SK-N-DZ (cell line): Measurements from ENCODE around the gene PLD2. TPM values are rescaled to one million over a fixed set of nuclear protein-coding genes. Genes with fewer than 3 reads are reported as not detected.

ENCODE experiments used
- DNase-seq: peaks from one replicate; pipeline ENCODE4 v3.0.0-alpha.2; 2015; ENCODE audit warnings: low spot score
- polyA plus RNA-seq, 2 experiments: library from polyadenylated mRNA; depleted of rRNA; stranded (reverse); fragments of >200 nt; gene quantifications; 2 replicates each; pipeline ENCODE4 v1.2.3, GENCODE V29; 2014

PLD2 gene, protein sequence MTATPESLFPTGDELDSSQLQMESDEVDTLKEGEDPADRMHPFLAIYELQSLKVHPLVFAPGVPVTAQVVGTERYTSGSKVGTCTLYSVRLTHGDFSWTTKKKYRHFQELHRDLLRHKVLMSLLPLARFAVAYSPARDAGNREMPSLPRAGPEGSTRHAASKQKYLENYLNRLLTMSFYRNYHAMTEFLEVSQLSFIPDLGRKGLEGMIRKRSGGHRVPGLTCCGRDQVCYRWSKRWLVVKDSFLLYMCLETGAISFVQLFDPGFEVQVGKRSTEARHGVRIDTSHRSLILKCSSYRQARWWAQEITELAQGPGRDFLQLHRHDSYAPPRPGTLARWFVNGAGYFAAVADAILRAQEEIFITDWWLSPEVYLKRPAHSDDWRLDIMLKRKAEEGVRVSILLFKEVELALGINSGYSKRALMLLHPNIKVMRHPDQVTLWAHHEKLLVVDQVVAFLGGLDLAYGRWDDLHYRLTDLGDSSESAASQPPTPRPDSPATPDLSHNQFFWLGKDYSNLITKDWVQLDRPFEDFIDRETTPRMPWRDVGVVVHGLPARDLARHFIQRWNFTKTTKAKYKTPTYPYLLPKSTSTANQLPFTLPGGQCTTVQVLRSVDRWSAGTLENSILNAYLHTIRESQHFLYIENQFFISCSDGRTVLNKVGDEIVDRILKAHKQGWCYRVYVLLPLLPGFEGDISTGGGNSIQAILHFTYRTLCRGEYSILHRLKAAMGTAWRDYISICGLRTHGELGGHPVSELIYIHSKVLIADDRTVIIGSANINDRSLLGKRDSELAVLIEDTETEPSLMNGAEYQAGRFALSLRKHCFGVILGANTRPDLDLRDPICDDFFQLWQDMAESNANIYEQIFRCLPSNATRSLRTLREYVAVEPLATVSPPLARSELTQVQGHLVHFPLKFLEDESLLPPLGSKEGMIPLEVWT
- 19.2 and 19.6 TPM in 2 replicates for polyA plus RNA-seq (2014; cell fraction: cytosol; rRNA removed)
- 126 and 142 TPM in 2 replicates for polyA plus RNA-seq (2014; cell fraction: nucleus; rRNA removed)

DNA sequence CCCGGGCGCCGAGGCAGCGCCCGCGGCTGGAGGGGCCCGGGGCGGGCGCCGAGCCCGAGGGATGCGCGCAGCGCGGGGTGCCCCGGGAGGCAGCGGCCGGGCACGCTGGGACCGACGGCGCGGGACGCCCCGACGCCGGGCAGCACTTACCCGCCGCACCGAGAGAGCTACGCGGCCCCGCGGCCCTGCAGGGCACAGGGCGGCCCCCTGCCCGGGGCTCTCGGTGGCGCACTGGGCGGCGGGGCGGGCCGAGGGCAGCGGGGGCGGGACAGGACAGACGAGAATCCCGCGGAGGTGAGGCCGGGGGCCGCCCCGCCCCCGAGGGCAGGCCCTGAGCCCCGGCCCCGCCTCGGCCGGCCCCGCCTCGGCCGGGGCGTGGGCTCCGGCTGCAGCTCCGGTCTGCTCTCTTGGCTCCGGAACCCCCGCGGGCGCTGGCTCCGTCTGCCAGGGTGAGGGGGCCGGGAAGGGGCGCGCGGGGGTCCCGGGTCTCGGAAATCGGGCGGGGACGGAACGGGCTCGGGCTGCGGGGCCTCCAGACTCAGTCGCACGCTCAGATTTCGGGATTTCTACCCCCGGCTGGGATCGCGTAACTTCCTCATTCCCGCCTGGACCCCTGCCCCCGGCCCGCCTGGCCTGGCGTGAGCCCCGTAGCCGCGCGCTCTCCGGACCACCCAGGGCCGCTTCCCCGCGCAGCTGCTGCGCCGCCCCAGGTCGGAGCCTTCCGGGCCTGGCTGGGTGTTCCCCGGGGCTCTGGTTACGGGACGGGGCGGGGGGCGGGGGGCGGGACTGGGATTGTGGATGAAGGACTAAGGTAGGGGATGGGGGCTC is at the start of gene PLD2:
Gene PLD2 (plus strand): TSS at position 376 of the 828 bp plus-strand sequence. CDS start 621 bp downstream, outside the sequence.
- DNase-seq, result peak; percentile 84

DNA sequence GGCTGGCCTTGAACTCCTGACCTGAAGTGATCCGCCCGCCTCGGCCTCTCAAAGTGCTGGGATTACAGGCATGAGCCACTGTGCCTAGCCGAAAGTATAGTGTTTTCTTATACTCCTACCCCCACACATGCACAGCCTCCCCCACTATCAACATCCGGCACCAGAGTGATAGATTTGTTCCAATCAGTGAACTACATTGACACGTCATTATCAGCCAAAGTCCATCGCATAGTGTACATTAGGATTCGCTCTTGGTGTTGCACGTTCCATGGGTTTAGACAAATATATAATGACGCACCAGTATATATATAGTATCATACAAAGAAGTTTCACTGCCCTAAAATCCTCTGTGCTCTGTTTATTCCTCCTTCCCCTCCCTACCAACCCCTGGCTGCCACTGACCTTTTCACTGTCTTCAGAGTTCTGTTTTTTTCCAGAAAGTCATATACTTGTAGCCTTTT is 47.1 kb upstream of the PLD2 start:
- no peak for DNase-seq

DNA sequence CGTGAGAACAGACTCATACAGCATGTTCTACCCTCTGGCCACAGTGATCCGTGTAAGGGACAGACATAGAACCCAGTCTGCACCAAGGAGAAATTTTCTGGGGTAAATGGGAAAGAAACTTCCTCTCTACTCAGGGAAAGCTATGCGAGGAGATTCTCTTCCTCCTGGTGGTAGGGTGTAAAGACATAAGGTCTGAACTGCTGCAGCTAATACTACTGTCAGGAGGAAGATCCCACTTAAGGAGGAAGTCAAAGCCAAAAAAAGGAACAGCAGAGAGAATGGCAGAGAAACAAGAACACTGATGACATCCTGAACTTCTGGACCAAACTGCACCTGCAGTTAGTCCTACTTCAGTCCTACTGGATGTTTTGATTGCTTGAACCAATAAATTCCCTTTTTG is 42.4 kb upstream of the PLD2 start:
- no peak for DNase-seq

DNA sequence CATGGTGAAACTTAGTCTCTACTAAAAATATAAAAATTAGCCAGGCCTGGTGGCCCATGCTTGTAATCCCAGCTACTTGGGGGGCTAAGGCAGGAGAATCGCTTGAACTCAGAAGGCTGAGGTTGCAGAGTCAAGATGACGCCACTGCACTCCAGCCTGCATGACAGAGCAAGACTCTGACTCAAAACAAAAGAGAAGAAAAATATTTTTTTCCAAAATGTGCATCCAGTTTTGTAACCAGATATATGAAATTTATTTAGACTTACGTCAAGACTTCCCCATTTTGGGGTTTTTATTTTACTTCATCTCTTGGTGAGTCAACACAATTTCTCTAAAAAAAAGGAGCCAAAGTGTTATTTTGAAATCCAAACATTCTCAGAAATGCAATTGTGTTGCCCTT is 40.8 kb upstream of the PLD2 start:
- DNase-seq, result no peak

- DNase-seq, result no peak
These were observed 40.2 kb upstream of the PLD2 start for GRCh38 chr17:4766723-4767122.

- DNase-seq, result no peak
These were observed 38.7 kb upstream of the PLD2 start for GRCh38 chr17:4768298-4768697.

GRCh38 chr17:4769628-4770027 is 37.3 kb upstream of the PLD2 start:
- no peak for DNase-seq

DNA sequence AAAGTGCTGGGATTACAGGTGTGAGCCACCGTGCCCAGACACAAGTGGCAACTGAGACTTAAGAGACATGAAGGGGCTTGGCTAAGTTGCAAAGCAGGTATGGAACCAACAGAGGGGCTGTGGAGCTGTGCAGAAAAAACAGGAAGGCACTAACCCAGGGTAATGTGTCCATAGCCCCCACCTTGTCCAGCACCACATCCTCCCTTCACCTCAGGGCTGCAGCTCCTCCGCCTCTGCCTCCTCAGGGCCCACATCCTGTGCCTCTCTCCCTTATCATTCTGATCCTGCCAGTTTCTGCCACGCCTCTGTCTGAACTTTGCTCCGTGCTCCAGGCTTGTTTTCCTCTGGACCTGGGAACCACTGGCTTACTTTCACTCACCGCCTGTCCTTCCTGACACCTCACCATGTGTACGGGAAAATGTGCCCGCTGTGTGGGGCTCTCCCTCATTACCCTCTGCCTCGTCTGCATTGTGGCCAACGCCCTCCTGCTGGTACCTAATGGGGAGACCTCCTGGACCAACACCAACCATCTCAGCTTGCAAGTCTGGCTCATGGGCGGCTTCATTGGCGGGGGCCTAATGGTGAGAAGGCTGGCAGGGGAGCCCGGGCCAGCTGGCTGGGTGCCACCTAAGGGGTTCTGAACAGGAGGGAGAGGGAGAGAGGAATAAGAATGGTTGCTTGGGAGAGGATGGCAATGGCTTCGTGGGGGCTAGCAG is 35.3 kb upstream of the PLD2 start, which contains the start of gene TM4SF5:
Gene TM4SF5 (plus strand): TSS at position 368 of the 716 bp plus-strand sequence. CDS start 37 bp downstream, at position 405.
- DNase-seq, result no peak

- no peak for DNase-seq
These were observed 34.7 kb upstream of the PLD2 start for GRCh38 chr17:4772235-4772613.

GRCh38 chr17:4777969-4778760 is 28.8 kb upstream of the PLD2 start:
- DNase-seq, result no peak

DNA sequence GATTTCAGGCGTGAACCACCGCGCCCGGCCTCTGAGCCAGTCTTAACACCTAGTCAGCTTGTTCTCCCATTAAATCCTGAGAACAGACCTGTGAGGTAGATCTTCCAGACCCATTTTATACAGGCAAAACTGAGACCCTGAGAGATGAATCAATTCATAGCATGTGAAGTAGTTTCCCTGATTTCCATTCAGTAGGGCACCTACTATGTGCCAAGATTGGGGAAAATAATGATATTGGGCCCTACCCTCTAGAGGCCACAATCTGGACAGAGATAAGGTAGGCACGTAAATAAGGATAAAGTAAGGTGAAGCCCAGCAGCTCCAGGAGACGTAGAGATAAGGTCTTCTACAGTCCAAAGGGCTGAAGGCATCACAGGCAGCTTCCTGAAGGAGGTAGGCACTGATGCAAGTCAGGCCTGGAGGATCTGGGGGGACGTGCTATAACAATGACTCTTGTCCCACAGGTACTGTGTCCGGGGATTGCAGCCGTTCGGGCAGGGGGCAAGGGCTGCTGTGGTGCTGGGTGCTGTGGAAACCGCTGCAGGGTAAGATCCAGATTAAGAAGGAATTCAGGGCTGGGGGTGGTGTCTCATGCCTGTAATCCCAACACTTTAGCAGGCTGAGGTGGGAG is 26.5 kb upstream of the PLD2 start:
- no peak for DNase-seq

GRCh38 chr17:4782652-4783051 is 24.3 kb upstream of the PLD2 start:
- DNase-seq, result peak; percentile 27

- DNase-seq, result no peak
These were observed 21.4 kb upstream of the PLD2 start for GRCh38 chr17:4785311-4786105.

DNA sequence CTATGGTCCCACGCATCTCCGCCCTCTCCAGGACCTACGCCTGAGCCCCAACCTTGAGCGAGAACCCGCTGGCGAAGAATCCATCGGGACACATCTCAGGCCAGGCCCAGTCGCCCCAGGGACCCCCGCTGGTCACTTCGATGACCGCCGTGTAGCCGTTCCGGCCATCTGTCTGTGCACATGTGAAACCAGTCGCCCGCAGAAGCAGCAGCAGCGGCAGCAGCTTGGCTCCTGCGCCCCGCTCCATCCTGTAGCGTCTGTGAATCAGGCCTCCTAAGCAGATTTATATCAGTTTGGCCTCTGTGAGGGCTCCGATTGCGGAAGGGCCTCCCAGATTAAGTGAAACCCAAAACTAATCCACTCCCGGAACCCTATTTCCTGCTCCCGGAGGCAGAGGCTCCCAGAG is 20.8 kb upstream of the PLD2 start, which contains the start of gene VMO1:
Gene VMO1 (minus strand): TSS at position 259 of the 406 bp plus-strand sequence. CDS start 12 bp downstream, at position 247.
- DNase-seq, result no peak

DNA sequence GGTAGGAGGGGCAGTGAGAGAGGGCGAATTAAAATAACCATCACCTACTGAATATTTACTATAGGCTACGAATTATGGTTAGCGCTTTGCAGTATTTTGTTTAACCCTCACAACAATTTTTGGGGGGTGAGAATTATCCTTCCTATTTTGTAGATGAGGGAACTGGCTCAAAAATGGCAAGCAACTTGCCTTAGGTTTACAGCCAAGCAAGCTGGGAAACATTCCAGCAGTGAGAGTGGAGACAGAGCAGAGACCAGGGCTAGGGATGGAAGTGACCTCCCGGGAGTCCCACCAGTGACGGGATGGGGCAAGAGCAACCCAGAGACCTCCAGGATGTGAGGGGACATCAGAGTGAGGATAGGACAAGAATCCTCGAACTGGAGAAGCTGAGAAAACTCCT is 20.4 kb upstream of the PLD2 start:
- no peak for DNase-seq

DNA sequence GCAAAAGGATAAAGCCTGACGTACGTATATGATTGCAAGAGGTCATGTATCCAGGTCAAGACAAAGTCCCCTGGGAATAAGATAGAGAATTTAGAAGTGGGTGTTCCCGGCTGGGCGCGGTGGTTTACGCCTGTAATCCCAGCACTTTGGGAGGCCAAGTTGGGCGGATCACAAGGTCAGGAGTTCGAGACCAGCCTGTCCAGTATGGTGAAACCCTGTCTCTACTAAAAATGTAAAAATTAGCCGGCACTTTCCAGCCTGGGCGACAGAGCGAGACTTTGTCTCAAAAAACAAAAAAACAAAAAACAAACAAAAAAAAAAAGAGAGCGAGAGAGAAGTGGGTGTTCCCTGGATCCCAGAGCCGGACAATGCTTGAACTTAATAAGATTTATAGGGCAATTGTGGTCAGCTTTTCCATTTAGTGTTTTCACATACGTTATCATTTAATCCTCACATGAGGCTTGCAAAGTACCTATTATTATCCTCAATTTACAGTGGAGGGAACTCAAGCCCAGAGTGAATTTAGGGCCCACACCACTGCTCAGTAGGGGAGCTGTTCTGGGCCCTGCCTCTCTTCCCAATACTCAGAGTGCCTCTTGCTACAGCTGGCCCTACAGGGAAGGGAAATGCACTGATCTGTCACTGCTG is 18.7 kb upstream of the PLD2 start:
- no peak for DNase-seq

DNA sequence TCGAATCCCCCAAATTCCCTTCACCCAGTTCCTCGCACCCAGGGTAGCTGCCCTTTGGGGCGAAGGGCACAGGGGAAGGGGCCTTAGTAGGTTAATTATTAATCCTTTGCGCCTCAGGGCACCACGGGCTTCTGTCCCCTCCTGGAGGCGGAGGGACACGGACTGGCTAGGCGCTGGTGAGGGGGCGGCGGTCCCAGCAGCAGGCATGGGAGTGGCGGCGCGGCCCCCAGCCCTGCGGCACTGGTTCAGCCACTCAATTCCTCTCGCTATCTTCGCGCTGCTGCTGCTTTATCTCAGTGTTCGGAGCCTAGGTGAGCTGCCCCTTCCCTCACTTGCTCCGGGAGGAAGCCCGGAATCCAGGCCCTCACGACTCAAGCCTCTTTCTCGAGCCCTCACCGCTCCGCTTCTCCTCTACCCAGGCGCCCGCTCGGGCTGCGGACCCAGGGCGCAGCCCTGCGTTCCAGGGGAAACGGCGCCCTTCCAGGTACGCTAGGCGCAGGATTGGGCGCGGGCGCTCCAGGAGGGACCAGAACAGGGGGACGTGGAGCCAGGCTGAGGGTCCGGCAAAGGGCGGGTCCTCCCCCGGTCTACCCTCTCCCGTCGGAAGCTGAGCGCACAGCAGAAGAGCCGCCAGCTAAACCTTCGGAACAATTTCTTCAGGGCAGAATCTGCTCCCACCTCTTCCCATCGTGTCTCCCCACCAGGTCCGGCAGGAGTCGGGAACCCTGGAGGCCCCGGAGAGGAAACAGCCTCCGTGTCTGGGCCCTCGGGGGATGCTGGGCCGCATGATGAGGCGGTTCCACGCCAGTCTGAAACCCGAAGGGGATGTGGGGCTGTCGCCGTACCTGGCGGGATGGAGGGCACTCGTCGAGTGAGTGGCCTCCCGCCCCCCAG is 17.9 kb upstream of the PLD2 start, which contains the start of gene GLTPD2:
Gene GLTPD2 (plus strand): TSS at position 158 of the 894 bp plus-strand sequence. CDS start 48 bp downstream, at position 206.
- peak; percentile 28 for DNase-seq
